DND-41 (cell line): ENCODE results near the gene LRIG3.
"Not testable (repeated sequence)": the region's sequence is repeated elsewhere in the genome, so short reads cannot be mapped to it uniquely, and the experiment has no call there.

Experiments
- ATAC-seq: fragments of 200-7000 bp; cut with Tn5 transposase; 3 replicates; pipeline ENCODE4 v1.9.1; 2021; ENCODE audit warnings: low read depth; ENCODE audit not compliant: insufficient read depth
- DNase-seq: peaks from one replicate; pipeline ENCODE4 v3.0.0-alpha.2; 2020
- H2AFZ ChIP-seq: 2 replicates; pipeline ENCODE4 v1.6.0; 2012; ENCODE audit warnings: low read depth, low read length
- H3K27ac ChIP-seq: 2 replicates; pipeline ENCODE4 v1.5.1; 2012; ENCODE audit warnings: low read length, inconsistent platforms
- H3K27me3 ChIP-seq: fragments of 200-600 bp; sonication (generic); 2 replicates; pipeline ENCODE4 v1.6.0; 2012; ENCODE audit warnings: low read length, mild to moderate bottlenecking, inconsistent platforms; ENCODE audit not compliant: insufficient read depth, poor library complexity
- H3K36me3 ChIP-seq: 2 replicates; pipeline ENCODE4 v1.5.1; 2012; ENCODE audit warnings: low read length, inconsistent platforms; ENCODE audit not compliant: insufficient read depth
- H3K4me1 ChIP-seq: 2 replicates; pipeline ENCODE4 v1.5.1; 2012; ENCODE audit warnings: mild to moderate bottlenecking, low read length; ENCODE audit not compliant: insufficient read depth
- H3K4me2 ChIP-seq: 2 replicates; pipeline ENCODE4 v1.6.0; 2012; ENCODE audit warnings: mild to moderate bottlenecking, moderate library complexity, low read length, inconsistent platforms; ENCODE audit not compliant: insufficient read depth
- H3K4me3 ChIP-seq, 2 experiments: fragments of 200-600 bp in 1 of 2; shearing (Covaris generic) in 1 of 2; 2 replicates each; pipeline ENCODE4 v1.5.1; 2012 to 2016; ENCODE audit warnings: inconsistent platforms in 2 of 2, low read length in 2 of 2, mild to moderate bottlenecking in 2 of 2, low read depth in 1 of 2, moderate library complexity in 1 of 2
- H3K79me2 ChIP-seq: 2 replicates; pipeline ENCODE4 v1.6.0; 2012; ENCODE audit warnings: low read length, inconsistent platforms; ENCODE audit not compliant: insufficient read depth
- H3K9ac ChIP-seq: 2 replicates; pipeline ENCODE4 v1.6.0; 2012; ENCODE audit warnings: low read depth, mild to moderate bottlenecking, inconsistent platforms, low read length, moderate library complexity
- H3K9me3 ChIP-seq: 2 replicates; pipeline ENCODE4 v1.5.1; 2012; ENCODE audit warnings: low read length, moderate library complexity, mild to moderate bottlenecking, inconsistent platforms; ENCODE audit not compliant: insufficient read depth, severe bottlenecking
- H4K20me1 ChIP-seq: 2 replicates; pipeline ENCODE4 v1.6.0; 2012; ENCODE audit warnings: low read length; ENCODE audit not compliant: insufficient read depth
- CTCF ChIP-seq: IDR thresholded peaks from 2 replicates; pipeline ENCODE4 v1.5.1; 2012; ENCODE audit warnings: borderline replicate concordance, low read length, moderate library complexity, mild to moderate bottlenecking; ENCODE audit not compliant: poor library complexity, severe bottlenecking; ENCODE audit errors: extremely low read depth
- EZH2 ChIP-seq: IDR thresholded peaks from 3 replicates; pipeline ENCODE4 v1.6.1; 2012; ENCODE audit warnings: borderline replicate concordance, low read depth, mild to moderate bottlenecking, moderate library complexity, low read length, inconsistent platforms; ENCODE audit not compliant: severe bottlenecking

LRIG3 gene

GRCh38 chr12:58860056-58860787 is 60.1 kb downstream of the LRIG3 start:
- no peaks in the 10 kb centered on the region for H4K20me1 ChIP-seq
- no peaks in the 10 kb centered on the region for H3K27me3 ChIP-seq
- TF ChIP-seq CTCF (no peak), EZH2 (no peak)

GRCh38 chr12:58858030-58858429 is 62.3 kb downstream of the LRIG3 start:
- no peak for ATAC-seq
- no peaks in the 10 kb centered on the region for H3K36me3 ChIP-seq
- TF ChIP-seq CTCF (no peak), EZH2 (no peak)
- H3K9ac ChIP-seq, result no peak overlapping the region
- no peak overlapping the region for H3K27ac ChIP-seq
- no peaks in the 10 kb centered on the region for H3K27me3 ChIP-seq
- no peak overlapping the region for H3K4me2 ChIP-seq
- H3K4me1 ChIP-seq, result no peaks in the 10 kb centered on the region
- no peak overlapping the region for H3K4me3 ChIP-seq
- no peak for DNase-seq
- H4K20me1 ChIP-seq, result no peaks in the 10 kb centered on the region
- no peaks in the 10 kb centered on the region for H3K9me3 ChIP-seq
- no peaks in the 10 kb centered on the region for H3K79me2 ChIP-seq
- no peak overlapping the region for H2AFZ ChIP-seq

More at GRCh38 chr12:58860056-58860787, 60.1 kb downstream of the LRIG3 start:
- H3K4me1 ChIP-seq, result no peaks in the 10 kb centered on the region
- H3K79me2 ChIP-seq, result no peaks in the 10 kb centered on the region
- no peak overlapping the region for H3K27ac ChIP-seq
- H3K4me3 ChIP-seq, result no peak overlapping the region
- H3K9me3 ChIP-seq, result no peaks in the 10 kb centered on the region
- H3K4me2 ChIP-seq, result no peak overlapping the region
- H3K36me3 ChIP-seq, result no peaks in the 10 kb centered on the region
- no peak for ATAC-seq
- H2AFZ ChIP-seq, result no peak overlapping the region
- no peak for DNase-seq
- H3K9ac ChIP-seq, result no peak overlapping the region

- DNase-seq, H3K36me3 ChIP-seq, H3K4me1 ChIP-seq, ATAC-seq, H3K9me3 ChIP-seq, H4K20me1 ChIP-seq, H3K9ac ChIP-seq, H2AFZ ChIP-seq, H3K27ac ChIP-seq, H3K4me2 ChIP-seq, H3K79me2 ChIP-seq, H3K27me3 ChIP-seq, H3K4me3 ChIP-seq: not testable (repeated sequence)
These were observed 63.1 kb downstream of the LRIG3 start for GRCh38 chr12:58857206-58857605.

GRCh38 chr12:58855630-58856029 is 64.7 kb downstream of the LRIG3 start:
- not testable (repeated sequence) for H3K27ac ChIP-seq, ATAC-seq, H3K27me3 ChIP-seq, H3K79me2 ChIP-seq, H2AFZ ChIP-seq, H3K36me3 ChIP-seq, DNase-seq, H3K4me1 ChIP-seq, H3K9me3 ChIP-seq, H3K9ac ChIP-seq, H4K20me1 ChIP-seq, H3K4me2 ChIP-seq, H3K4me3 ChIP-seq
